ENCODE measurements around the gene STAG1.

GRCh38 chr3:136444581-136444980 lies 307.6 kb downstream of the STAG1 start:
- TF ChIP-seq, protein P1, sequence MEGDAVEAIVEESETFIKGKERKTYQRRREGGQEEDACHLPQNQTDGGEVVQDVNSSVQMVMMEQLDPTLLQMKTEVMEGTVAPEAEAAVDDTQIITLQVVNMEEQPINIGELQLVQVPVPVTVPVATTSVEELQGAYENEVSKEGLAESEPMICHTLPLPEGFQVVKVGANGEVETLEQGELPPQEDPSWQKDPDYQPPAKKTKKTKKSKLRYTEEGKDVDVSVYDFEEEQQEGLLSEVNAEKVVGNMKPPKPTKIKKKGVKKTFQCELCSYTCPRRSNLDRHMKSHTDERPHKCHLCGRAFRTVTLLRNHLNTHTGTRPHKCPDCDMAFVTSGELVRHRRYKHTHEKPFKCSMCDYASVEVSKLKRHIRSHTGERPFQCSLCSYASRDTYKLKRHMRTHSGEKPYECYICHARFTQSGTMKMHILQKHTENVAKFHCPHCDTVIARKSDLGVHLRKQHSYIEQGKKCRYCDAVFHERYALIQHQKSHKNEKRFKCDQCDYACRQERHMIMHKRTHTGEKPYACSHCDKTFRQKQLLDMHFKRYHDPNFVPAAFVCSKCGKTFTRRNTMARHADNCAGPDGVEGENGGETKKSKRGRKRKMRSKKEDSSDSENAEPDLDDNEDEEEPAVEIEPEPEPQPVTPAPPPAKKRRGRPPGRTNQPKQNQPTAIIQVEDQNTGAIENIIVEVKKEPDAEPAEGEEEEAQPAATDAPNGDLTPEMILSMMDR (IDR thresholded peaks at IDR 0.05; ENCODE audit: poor library complexity, severe bottlenecking) = no peak
- TF ChIP-seq POLR2AphosphoS5 (IDR thresholded peaks at IDR 0.05) (no peak), SMC3 (conservative IDR thresholded peaks at IDR 0.05; ENCODE audit: poor library complexity) (no peak), EZH2 (IDR thresholded peaks at IDR 0.05; ENCODE audit: borderline replicate concordance, insufficient read depth, low read length, poor library complexity, severe bottlenecking) (no peak), TAF1 (IDR thresholded peaks at IDR 0.05; ENCODE audit: low read depth) (no peak), RAD21 (conservative IDR thresholded peaks at IDR 0.05) (no peak), EP300 (conservative IDR thresholded peaks at IDR 0.05; ENCODE audit: poor library complexity, severe bottlenecking) (no peak)
- TF ChIP-seq, protein P2, sequence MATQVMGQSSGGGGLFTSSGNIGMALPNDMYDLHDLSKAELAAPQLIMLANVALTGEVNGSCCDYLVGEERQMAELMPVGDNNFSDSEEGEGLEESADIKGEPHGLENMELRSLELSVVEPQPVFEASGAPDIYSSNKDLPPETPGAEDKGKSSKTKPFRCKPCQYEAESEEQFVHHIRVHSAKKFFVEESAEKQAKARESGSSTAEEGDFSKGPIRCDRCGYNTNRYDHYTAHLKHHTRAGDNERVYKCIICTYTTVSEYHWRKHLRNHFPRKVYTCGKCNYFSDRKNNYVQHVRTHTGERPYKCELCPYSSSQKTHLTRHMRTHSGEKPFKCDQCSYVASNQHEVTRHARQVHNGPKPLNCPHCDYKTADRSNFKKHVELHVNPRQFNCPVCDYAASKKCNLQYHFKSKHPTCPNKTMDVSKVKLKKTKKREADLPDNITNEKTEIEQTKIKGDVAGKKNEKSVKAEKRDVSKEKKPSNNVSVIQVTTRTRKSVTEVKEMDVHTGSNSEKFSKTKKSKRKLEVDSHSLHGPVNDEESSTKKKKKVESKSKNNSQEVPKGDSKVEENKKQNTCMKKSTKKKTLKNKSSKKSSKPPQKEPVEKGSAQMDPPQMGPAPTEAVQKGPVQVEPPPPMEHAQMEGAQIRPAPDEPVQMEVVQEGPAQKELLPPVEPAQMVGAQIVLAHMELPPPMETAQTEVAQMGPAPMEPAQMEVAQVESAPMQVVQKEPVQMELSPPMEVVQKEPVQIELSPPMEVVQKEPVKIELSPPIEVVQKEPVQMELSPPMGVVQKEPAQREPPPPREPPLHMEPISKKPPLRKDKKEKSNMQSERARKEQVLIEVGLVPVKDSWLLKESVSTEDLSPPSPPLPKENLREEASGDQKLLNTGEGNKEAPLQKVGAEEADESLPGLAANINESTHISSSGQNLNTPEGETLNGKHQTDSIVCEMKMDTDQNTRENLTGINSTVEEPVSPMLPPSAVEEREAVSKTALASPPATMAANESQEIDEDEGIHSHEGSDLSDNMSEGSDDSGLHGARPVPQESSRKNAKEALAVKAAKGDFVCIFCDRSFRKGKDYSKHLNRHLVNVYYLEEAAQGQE (IDR thresholded peaks at IDR 0.05; ENCODE audit: borderline replicate concordance) = no peak

Data from neural cell (in vitro differentiated cells).